ENCODE results near the gene ITPKA. TPM values are rescaled to one million over a fixed set of nuclear protein-coding genes. Genes with fewer than 3 reads are reported as not detected.
"Not testable (repeated sequence)": the region's sequence is repeated elsewhere in the genome, so short reads cannot be mapped to it uniquely, and the experiment has no call there.

Gene ITPKA
- total RNA-seq, 1 experiment from 2014 or later = 6.3 TPM

DNA sequence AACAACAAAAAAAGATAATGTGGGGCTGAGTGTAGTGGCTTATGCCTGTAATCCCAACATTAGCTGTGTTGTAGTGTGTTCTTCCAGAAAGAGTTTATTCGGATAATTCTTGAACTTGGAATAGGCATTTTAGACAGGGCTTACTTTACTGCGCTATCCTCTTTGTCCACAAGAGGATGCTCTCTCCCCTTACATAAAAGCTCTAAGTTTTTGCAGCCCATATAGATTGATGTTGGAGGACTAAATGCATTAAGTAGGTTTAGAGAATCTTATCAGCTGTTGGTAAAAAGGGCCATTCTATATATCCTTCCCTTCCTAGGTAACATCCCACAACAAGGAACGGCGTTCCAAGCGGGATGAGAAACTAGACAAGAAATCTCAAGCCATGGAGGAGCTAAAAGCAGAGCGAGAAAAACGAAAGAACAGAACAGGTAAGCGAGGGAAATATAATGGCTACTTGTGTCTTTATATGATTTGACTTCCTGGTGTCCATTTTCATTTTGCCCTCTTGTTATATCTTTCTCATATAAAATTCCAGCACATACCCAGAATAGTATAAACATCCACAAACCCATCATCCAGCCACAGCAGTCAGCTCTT, 27.8 kb upstream of the ITPKA start:
- Histone ChIP-seq H3K9me3 (ENCODE audit: control insufficient read depth, insufficient read depth, low read depth, low read length) (no peaks in the 10 kb centered on the region), H3K27me3 (ENCODE audit: control insufficient read depth, insufficient read depth, low read length) (no peaks in the 10 kb centered on the region), H3K36me3 (ENCODE audit: control insufficient read depth, insufficient read depth, low read length) (peaks cover 8% of the 10 kb centered on the region), H3K4me1 (ENCODE audit: control insufficient read depth, insufficient read depth, low read length) (no peaks in the 10 kb centered on the region), H3K4me3 (ENCODE audit: low read depth in 2 of 2, low read length in 2 of 2) (no peak overlapping the region), H3K27ac (ENCODE audit: low read length) (no peak overlapping the region)
- peak; percentile 84 for ATAC-seq
- BruUV-seq (replicated peaks) = no TSS peak
- intact Hi-C loops (cut with micrococcal nuclease; ENCODE audit: unreplicated experiment) (no loop called here), in situ Hi-C loops (cut with HindIII; ENCODE audit: low pct_unique_long_range_greater_than_20kb, low sequenced_read_pairs) (no loop called here)
- peak; percentile 82 for DNase-seq (ENCODE audit: low read depth, low spot score)
- TF ChIP-seq, protein P1, sequence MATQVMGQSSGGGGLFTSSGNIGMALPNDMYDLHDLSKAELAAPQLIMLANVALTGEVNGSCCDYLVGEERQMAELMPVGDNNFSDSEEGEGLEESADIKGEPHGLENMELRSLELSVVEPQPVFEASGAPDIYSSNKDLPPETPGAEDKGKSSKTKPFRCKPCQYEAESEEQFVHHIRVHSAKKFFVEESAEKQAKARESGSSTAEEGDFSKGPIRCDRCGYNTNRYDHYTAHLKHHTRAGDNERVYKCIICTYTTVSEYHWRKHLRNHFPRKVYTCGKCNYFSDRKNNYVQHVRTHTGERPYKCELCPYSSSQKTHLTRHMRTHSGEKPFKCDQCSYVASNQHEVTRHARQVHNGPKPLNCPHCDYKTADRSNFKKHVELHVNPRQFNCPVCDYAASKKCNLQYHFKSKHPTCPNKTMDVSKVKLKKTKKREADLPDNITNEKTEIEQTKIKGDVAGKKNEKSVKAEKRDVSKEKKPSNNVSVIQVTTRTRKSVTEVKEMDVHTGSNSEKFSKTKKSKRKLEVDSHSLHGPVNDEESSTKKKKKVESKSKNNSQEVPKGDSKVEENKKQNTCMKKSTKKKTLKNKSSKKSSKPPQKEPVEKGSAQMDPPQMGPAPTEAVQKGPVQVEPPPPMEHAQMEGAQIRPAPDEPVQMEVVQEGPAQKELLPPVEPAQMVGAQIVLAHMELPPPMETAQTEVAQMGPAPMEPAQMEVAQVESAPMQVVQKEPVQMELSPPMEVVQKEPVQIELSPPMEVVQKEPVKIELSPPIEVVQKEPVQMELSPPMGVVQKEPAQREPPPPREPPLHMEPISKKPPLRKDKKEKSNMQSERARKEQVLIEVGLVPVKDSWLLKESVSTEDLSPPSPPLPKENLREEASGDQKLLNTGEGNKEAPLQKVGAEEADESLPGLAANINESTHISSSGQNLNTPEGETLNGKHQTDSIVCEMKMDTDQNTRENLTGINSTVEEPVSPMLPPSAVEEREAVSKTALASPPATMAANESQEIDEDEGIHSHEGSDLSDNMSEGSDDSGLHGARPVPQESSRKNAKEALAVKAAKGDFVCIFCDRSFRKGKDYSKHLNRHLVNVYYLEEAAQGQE (IDR thresholded peaks at IDR 0.05; ENCODE audit: insufficient read depth in 1 of 2, low read depth in 2 of 2, low read length in 1 of 2) = no peak
- TF ChIP-seq, protein P2, sequence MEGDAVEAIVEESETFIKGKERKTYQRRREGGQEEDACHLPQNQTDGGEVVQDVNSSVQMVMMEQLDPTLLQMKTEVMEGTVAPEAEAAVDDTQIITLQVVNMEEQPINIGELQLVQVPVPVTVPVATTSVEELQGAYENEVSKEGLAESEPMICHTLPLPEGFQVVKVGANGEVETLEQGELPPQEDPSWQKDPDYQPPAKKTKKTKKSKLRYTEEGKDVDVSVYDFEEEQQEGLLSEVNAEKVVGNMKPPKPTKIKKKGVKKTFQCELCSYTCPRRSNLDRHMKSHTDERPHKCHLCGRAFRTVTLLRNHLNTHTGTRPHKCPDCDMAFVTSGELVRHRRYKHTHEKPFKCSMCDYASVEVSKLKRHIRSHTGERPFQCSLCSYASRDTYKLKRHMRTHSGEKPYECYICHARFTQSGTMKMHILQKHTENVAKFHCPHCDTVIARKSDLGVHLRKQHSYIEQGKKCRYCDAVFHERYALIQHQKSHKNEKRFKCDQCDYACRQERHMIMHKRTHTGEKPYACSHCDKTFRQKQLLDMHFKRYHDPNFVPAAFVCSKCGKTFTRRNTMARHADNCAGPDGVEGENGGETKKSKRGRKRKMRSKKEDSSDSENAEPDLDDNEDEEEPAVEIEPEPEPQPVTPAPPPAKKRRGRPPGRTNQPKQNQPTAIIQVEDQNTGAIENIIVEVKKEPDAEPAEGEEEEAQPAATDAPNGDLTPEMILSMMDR (IDR thresholded peaks at IDR 0.05) = peak; percentile 93
- CTCF ChIA-PET = interaction anchor here (0.6 to 1.2 kb wide), 3 partner anchors 16 to 138 kb away, joined by 3 to 6 read pairs (median 3); no protein-coding TSS in a partner anchor
- POLR2A ChIA-PET = interaction anchor here (0.6 kb wide), 2 partner anchors 96 to 163 kb away, joined by 6 to 13 read pairs; no protein-coding TSS in a partner anchor

DNA sequence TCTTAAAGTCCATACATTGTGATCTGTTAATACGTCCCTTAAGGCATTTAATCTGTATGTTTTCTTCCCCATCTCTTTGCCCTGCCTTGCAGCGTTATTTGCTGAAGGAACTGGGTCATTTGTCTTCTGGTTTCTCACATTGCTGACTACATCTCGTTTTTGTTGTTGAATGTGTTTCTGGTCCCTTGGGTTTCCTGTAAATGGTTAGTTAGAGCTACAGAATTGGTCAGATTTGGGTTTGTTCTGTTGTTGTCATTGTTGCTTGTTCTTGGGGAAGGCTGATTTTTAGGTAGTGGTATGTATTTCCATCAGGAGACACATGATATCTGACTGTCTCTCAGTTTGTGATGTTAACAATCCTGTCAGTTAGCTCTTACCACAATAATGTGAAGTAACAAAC, 27.0 kb upstream of the ITPKA start:
- in situ Hi-C loops (cut with HindIII; ENCODE audit: low pct_unique_long_range_greater_than_20kb, low sequenced_read_pairs) = no loop called here
- CTCF ChIA-PET = interaction anchor here (0.7 kb wide), 1 partner anchor 17 kb away, joined by 3 read pairs; no protein-coding TSS in a partner anchor
- no peaks in the 10 kb centered on the region for H3K4me1 ChIP-seq (ENCODE audit: control insufficient read depth, insufficient read depth, low read length)
- no peaks in the 10 kb centered on the region for H3K27me3 ChIP-seq (ENCODE audit: control insufficient read depth, insufficient read depth, low read length)
- intact Hi-C loops (cut with micrococcal nuclease; ENCODE audit: unreplicated experiment) = no loop called here
- peaks cover 14% of the 10 kb centered on the region for H3K36me3 ChIP-seq (ENCODE audit: control insufficient read depth, insufficient read depth, low read length)
- no peak overlapping the region for H3K4me3 ChIP-seq (ENCODE audit: low read depth in 2 of 2, low read length in 2 of 2)
- TF ChIP-seq, protein P2 (IDR thresholded peaks at IDR 0.05) = no peak
- TF ChIP-seq, protein P1 (IDR thresholded peaks at IDR 0.05; ENCODE audit: insufficient read depth in 1 of 2, low read depth in 2 of 2, low read length in 1 of 2) = no peak
- no peak for TF ChIP-seq POLR2AphosphoS5 (IDR thresholded peaks at IDR 0.05; ENCODE audit: low read depth, low read length)
- no peak for TF ChIP-seq TCF7L2 (IDR thresholded peaks at IDR 0.05; ENCODE audit: low read depth, low read length)
- no peak overlapping the region for H3K27ac ChIP-seq (ENCODE audit: low read length)
- POLR2A ChIA-PET = interaction anchor here (0.6 kb wide), 1 partner anchor 96 kb away, joined by 6 read pairs; no protein-coding TSS in a partner anchor
- DNase-seq (ENCODE audit: low read depth, low spot score) (no peak), ATAC-seq (no peak)
- H3K9me3 ChIP-seq (ENCODE audit: control insufficient read depth, insufficient read depth, low read depth, low read length) = no peaks in the 10 kb centered on the region
- no TSS peak for BruUV-seq (replicated peaks)

DNA sequence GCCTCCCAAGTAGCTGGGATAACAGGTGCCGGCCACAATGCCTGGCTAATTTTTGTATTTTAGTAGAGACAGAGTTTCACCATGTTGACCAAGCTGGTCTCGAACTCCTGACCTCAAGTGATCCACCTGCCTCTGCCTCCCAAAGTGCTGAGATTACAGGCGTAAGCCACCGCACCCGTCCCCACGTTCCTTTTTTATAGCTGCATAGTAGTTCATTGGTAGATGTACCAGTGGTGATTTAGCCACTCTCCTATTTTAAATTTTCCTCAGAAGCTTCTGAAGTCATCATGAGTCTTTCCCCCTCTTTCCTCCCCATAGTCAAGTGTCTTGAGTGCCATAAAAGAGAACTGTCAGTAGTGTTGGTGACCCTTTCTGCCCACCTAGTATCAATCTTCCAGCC, 24.0 kb upstream of the ITPKA start:
- DNase-seq (ENCODE audit: low read depth, low spot score); H3K4me1 ChIP-seq (ENCODE audit: control insufficient read depth, insufficient read depth, low read length); intact Hi-C loops (cut with micrococcal nuclease; ENCODE audit: unreplicated experiment); H3K9me3 ChIP-seq (ENCODE audit: control insufficient read depth, insufficient read depth, low read depth, low read length); POLR2A ChIA-PET; ATAC-seq; H3K27ac ChIP-seq (ENCODE audit: low read length); in situ Hi-C loops (cut with HindIII; ENCODE audit: low pct_unique_long_range_greater_than_20kb, low sequenced_read_pairs); BruUV-seq (replicated peaks); CTCF ChIA-PET; H3K4me3 ChIP-seq (ENCODE audit: low read depth in 2 of 2, low read length in 2 of 2); H3K27me3 ChIP-seq (ENCODE audit: control insufficient read depth, insufficient read depth, low read length): not testable (repeated sequence)
- peaks cover 14% of the 10 kb centered on the region for H3K36me3 ChIP-seq (ENCODE audit: control insufficient read depth, insufficient read depth, low read length)

All from Panc1 (cell line).